Loucy (cell line): ENCODE data around the gene IRAK1.

ENCODE experiments used
- H2AFZ ChIP-seq: fragments of 200-600 bp; sonication (generic); 2 replicates; pipeline ENCODE4 v1.6.0; 2016; ENCODE audit warnings: antibody characterized with exemption, mild to moderate bottlenecking, low read length, moderate library complexity
- H3F3A ChIP-seq: fragments of 200-600 bp; 2 replicates; pipeline ENCODE4 v1.6.0; 2016; ENCODE audit warnings: antibody characterized with exemption, low read depth, mild to moderate bottlenecking
- H3K27me3 ChIP-seq: fragments of 200-600 bp; sonication (generic); 2 replicates; pipeline ENCODE4 v1.6.1; 2014; ENCODE audit warnings: low read length, mild to moderate bottlenecking; ENCODE audit not compliant: insufficient read depth, poor library complexity, severe bottlenecking
- H3K36me3 ChIP-seq: fragments of 200-600 bp; sonication (generic); 2 replicates; pipeline ENCODE4 v1.6.1; 2016; ENCODE audit warnings: low read length; ENCODE audit not compliant: insufficient read depth
- H3K4me1 ChIP-seq: fragments of 200-600 bp; sonication (generic); 2 replicates; pipeline ENCODE4 v1.5.1; 2014; ENCODE audit warnings: low read length, mild to moderate bottlenecking; ENCODE audit not compliant: insufficient read depth, poor library complexity, severe bottlenecking
- H3K4me2 ChIP-seq: fragments of 200-600 bp; sonication (generic); 2 replicates; pipeline ENCODE4 v1.6.0; 2014; ENCODE audit warnings: antibody characterized with exemption, low read length, low read depth, mild to moderate bottlenecking; ENCODE audit not compliant: poor library complexity, severe bottlenecking
- H3K4me3 ChIP-seq: fragments of 200-600 bp; sonication (generic); 2 replicates; pipeline ENCODE4 v1.5.1; 2014; ENCODE audit warnings: low read length, mild to moderate bottlenecking, mixed read lengths; ENCODE audit not compliant: poor library complexity, severe bottlenecking
- H3K79me2 ChIP-seq: fragments of 200-600 bp; sonication (generic); 2 replicates; pipeline ENCODE4 v1.6.1; 2014; ENCODE audit warnings: low read length; ENCODE audit not compliant: insufficient read depth
- H3K9ac ChIP-seq: fragments of 200-600 bp; sonication (generic); 2 replicates; pipeline ENCODE4 v1.6.0; 2014; ENCODE audit warnings: mild to moderate bottlenecking, low read depth, low read length, moderate library complexity; ENCODE audit not compliant: poor library complexity, severe bottlenecking
- H3K9me2 ChIP-seq: fragments of 200-600 bp; sonication (generic); replicated peaks from 2 replicates; pipeline ENCODE4 v1.6.1; 2016; ENCODE audit warnings: low read depth, low read length, mixed read lengths
- H3K9me3 ChIP-seq: fragments of 200-600 bp; sonication (generic); 2 replicates; pipeline ENCODE4 v1.6.1; 2014; ENCODE audit warnings: mild to moderate bottlenecking, antibody characterized with exemption, low read length, low read depth; ENCODE audit not compliant: insufficient read depth
- H4K20me1 ChIP-seq: fragments of 200-600 bp; sonication (generic); 2 replicates; pipeline ENCODE4 v1.6.0; 2014; ENCODE audit warnings: antibody characterized with exemption, low read length, mild to moderate bottlenecking; ENCODE audit not compliant: insufficient read depth, poor library complexity, severe bottlenecking
- EZH2phosphoT487 ChIP-seq: fragments of 200-600 bp; IDR thresholded peaks from 2 replicates; pipeline ENCODE4 v1.6.1; 2018; ENCODE audit warnings: antibody characterized with exemption, mild to moderate bottlenecking, moderate library complexity, borderline replicate concordance
- TF ChIP-seq, protein P1 (sequence below): fragments of 200-600 bp; sonication (generic); conservative IDR thresholded peaks from 2 replicates; pipeline ENCODE4 v1.5.1; 2014; ENCODE audit warnings: mild to moderate bottlenecking, antibody characterized with exemption, low read length

Gene IRAK1

GRCh38 chrX:154059231-154059630, 39.5 kb upstream of the IRAK1 start:
- Histone ChIP-seq H3K27me3 (no peaks in the 10 kb centered on the region), H3K79me2 (peaks cover 87% of the 10 kb centered on the region), H3K4me1 (peaks cover 31% of the 10 kb centered on the region), H3K4me2 (no peak overlapping the region), H3K9me3 (no peaks in the 10 kb centered on the region), H3K9me2 (no peaks in the 10 kb centered on the region), H3K4me3 (no peak overlapping the region), H3K9ac (no peak overlapping the region), H3F3A (peaks cover 19% of the 10 kb centered on the region), H4K20me1 (peaks cover 59% of the 10 kb centered on the region), H2AFZ (no peak overlapping the region), H3K36me3 (peaks cover 18% of the 10 kb centered on the region; the same call in 1 of the 2 replicates)
- TF ChIP-seq, protein P1, sequence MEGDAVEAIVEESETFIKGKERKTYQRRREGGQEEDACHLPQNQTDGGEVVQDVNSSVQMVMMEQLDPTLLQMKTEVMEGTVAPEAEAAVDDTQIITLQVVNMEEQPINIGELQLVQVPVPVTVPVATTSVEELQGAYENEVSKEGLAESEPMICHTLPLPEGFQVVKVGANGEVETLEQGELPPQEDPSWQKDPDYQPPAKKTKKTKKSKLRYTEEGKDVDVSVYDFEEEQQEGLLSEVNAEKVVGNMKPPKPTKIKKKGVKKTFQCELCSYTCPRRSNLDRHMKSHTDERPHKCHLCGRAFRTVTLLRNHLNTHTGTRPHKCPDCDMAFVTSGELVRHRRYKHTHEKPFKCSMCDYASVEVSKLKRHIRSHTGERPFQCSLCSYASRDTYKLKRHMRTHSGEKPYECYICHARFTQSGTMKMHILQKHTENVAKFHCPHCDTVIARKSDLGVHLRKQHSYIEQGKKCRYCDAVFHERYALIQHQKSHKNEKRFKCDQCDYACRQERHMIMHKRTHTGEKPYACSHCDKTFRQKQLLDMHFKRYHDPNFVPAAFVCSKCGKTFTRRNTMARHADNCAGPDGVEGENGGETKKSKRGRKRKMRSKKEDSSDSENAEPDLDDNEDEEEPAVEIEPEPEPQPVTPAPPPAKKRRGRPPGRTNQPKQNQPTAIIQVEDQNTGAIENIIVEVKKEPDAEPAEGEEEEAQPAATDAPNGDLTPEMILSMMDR: no peak
- TF ChIP-seq EZH2phosphoT487: no peak

DNA sequence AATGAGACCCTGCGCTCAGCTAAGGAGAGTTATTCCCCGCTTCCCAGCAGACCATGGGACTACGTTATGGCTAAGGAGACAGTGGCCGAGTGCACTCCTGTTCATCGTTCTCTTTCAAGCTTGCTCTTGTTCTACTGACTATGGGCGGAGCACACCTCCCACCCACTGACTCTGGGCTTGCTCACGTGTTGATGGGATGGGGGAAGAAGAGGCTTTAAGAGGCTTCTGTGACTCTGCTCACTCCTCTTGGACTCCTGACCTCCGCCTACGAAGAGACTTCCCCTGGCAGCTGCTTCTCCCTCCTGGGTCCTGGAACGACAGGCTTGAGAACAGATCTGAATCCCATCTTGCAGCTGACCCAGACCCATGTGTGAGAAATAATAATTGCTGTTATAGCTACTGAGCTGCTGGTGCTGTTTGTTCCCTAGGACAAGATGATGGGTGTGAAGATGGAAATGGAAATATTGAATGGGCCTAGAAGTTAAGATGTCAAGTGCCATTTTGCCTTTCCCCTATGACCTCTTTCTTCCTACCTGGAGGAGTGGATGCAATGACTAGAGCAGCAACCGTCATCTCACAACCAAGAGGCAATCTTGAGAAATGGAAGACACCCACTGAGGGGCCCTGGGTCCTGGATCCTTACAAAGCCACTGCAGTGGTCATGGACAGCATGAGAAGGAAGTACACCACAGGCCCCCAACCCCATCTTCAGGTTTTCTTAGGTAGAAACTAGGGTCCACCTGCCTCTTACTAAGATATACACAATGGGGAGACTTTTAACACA, 38.7 kb upstream of the IRAK1 start:
- Histone ChIP-seq H4K20me1 (peaks cover 55% of the 10 kb centered on the region), H3K79me2 (peaks cover 84% of the 10 kb centered on the region)

GRCh38 chrX:154057791-154058190, 38.1 kb upstream of the IRAK1 start:
- no peaks in the 10 kb centered on the region for H3K9me3 ChIP-seq
- H2AFZ ChIP-seq: no peak overlapping the region
- H3K36me3 ChIP-seq: peaks cover 27% of the 10 kb centered on the region; the same call in 1 of the 2 replicates
- H3K9me2 ChIP-seq: no peaks in the 10 kb centered on the region
- peaks cover 57% of the 10 kb centered on the region for H4K20me1 ChIP-seq
- peak overlapping the region; percentile 71 for H3K4me2 ChIP-seq
- H3K4me3 ChIP-seq: no peak overlapping the region
- H3K27me3 ChIP-seq: no peaks in the 10 kb centered on the region
- H3K79me2 ChIP-seq: peaks cover 84% of the 10 kb centered on the region
- TF ChIP-seq EZH2phosphoT487: no peak
- TF ChIP-seq, protein P1: no peak
- H3K4me1 ChIP-seq: peaks cover 31% of the 10 kb centered on the region
- peaks cover 19% of the 10 kb centered on the region for H3F3A ChIP-seq
- H3K9ac ChIP-seq: peak overlapping the region; percentile 28

More for the DNA sequence above, 38.7 kb upstream of the IRAK1 start:
- Histone ChIP-seq H3K4me3 (no peak overlapping the region), H3K36me3 (peaks cover 22% of the 10 kb centered on the region; the same call in 1 of the 2 replicates), H3K27me3 (no peaks in the 10 kb centered on the region), H3K9ac (no peak overlapping the region), H3K9me2 (no peaks in the 10 kb centered on the region), H3K9me3 (no peaks in the 10 kb centered on the region), H3K4me1 (peaks cover 31% of the 10 kb centered on the region), H3K4me2 (no peak overlapping the region), H3F3A (peaks cover 19% of the 10 kb centered on the region), H2AFZ (no peak overlapping the region)
- TF ChIP-seq, protein P1: no peak
- TF ChIP-seq EZH2phosphoT487: no peak
